KMS-11 (cell line): Measurements from ENCODE around the gene TEDDM1.

Experiments used
- H2AFZ ChIP-seq: fragments of 200-600 bp; sonication (generic); 2 replicates; pipeline ENCODE4 v1.6.1; 2016; ENCODE audit warnings: antibody characterized with exemption, mixed run types, low read depth
- H3K27ac ChIP-seq: fragments of 200-600 bp; sonication (generic); 2 replicates; pipeline ENCODE4 v1.6.1; 2016; ENCODE audit warnings: mild to moderate bottlenecking, mixed run types
- H3K27me3 ChIP-seq: fragments of 200-600 bp; sonication (generic); 2 replicates; pipeline ENCODE4 v1.6.1; 2017; ENCODE audit warnings: mild to moderate bottlenecking, low read depth, mixed run types, moderate library complexity; ENCODE audit not compliant: insufficient read depth
- H3K36me3 ChIP-seq: fragments of 200-600 bp; sonication (generic); 2 replicates; pipeline ENCODE4 v1.6.1; 2017; ENCODE audit warnings: mild to moderate bottlenecking, mixed run types; ENCODE audit not compliant: insufficient read depth
- H3K4me1 ChIP-seq: fragments of 200-600 bp; sonication (generic); 2 replicates; pipeline ENCODE4 v1.6.1; 2016; ENCODE audit warnings: mild to moderate bottlenecking, low read depth, mixed run types; ENCODE audit not compliant: poor library complexity, severe bottlenecking
- H3K4me2 ChIP-seq: fragments of 200-600 bp; sonication (generic); 2 replicates; pipeline ENCODE4 v1.7.0; 2016; ENCODE audit warnings: mild to moderate bottlenecking, mixed run types
- H3K4me3 ChIP-seq: fragments of 200-600 bp; sonication (generic); IDR thresholded peaks from 2 replicates; pipeline ENCODE4 v1.6.1; 2017; ENCODE audit warnings: low read depth, low read length, mixed read lengths; ENCODE audit not compliant: insufficient read depth
- H3K79me2 ChIP-seq: fragments of 200-600 bp; sonication (generic); 2 replicates; pipeline ENCODE4 v1.6.1; 2016; ENCODE audit warnings: low read depth, mixed run types; ENCODE audit not compliant: insufficient read depth
- H3K9ac ChIP-seq: fragments of 200-600 bp; sonication (generic); 2 replicates; pipeline ENCODE4 v1.6.1; 2016; ENCODE audit warnings: mild to moderate bottlenecking, mixed run types
- H4K20me1 ChIP-seq: fragments of 200-600 bp; sonication (generic); 2 replicates; pipeline ENCODE4 v1.6.1; 2016; ENCODE audit warnings: mild to moderate bottlenecking, mixed run types; ENCODE audit not compliant: insufficient read depth
- CTCF ChIP-seq: fragments of 200-600 bp; sonication (generic); conservative IDR thresholded peaks from 2 replicates; pipeline ENCODE4 v1.6.1; 2017; ENCODE audit warnings: low read depth, mild to moderate bottlenecking, antibody characterized with exemption, low read length, moderate library complexity, mixed read lengths

Gene TEDDM1

DNA sequence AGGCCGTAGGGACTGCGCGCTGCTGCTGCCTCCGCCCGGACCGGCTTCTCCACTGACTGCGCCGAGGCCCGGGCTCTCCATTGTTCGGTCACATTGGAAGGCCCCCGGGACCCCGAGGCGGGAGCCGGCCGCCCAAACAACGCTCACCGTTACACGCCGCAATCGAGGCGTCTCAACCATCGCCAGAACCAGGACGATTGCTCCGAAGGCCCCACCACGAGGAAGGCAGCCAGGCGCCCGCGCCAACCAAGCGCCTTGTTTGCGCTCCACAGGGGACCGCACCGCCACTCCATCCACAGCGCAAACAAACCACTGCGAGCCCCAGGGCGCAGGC, 9.5 kb downstream of the TEDDM1 start:
- H3K36me3 ChIP-seq = no peaks in the 10 kb centered on the region; the same call in 1 of the 2 replicates
- H3K79me2 ChIP-seq = peaks cover 13% of the 10 kb centered on the region
- peak overlapping the region; percentile 91 for H3K4me3 ChIP-seq
- peak overlapping the region; percentile 80 for H3K9ac ChIP-seq
- peak overlapping the region; percentile 89 for H3K4me2 ChIP-seq
- peak overlapping the region; percentile 72 for H3K27ac ChIP-seq
- H3K4me1 ChIP-seq = peaks cover 24% of the 10 kb centered on the region
- H4K20me1 ChIP-seq = no peaks in the 10 kb centered on the region
- TF ChIP-seq CTCF = no peak
- H3K27me3 ChIP-seq = no peaks in the 10 kb centered on the region
- H2AFZ ChIP-seq = peak overlapping the region; percentile 83

- no peak overlapping the region for H3K4me3 ChIP-seq
- no peak overlapping the region for H3K27ac ChIP-seq
- no peak overlapping the region for H2AFZ ChIP-seq
- no peaks in the 10 kb centered on the region for H4K20me1 ChIP-seq
- peak overlapping the region; percentile 89 for H3K4me2 ChIP-seq
- H3K9ac ChIP-seq = no peak overlapping the region
- peaks cover 24% of the 10 kb centered on the region for H3K4me1 ChIP-seq
- TF ChIP-seq CTCF = no peak
- H3K27me3 ChIP-seq = no peaks in the 10 kb centered on the region
- peaks cover 13% of the 10 kb centered on the region for H3K79me2 ChIP-seq
- peaks cover 4% of the 10 kb centered on the region; the same call in 1 of the 2 replicates for H3K36me3 ChIP-seq
Measured at GRCh38 chr1:182389619-182390047, 10.8 kb downstream of the TEDDM1 start.

DNA sequence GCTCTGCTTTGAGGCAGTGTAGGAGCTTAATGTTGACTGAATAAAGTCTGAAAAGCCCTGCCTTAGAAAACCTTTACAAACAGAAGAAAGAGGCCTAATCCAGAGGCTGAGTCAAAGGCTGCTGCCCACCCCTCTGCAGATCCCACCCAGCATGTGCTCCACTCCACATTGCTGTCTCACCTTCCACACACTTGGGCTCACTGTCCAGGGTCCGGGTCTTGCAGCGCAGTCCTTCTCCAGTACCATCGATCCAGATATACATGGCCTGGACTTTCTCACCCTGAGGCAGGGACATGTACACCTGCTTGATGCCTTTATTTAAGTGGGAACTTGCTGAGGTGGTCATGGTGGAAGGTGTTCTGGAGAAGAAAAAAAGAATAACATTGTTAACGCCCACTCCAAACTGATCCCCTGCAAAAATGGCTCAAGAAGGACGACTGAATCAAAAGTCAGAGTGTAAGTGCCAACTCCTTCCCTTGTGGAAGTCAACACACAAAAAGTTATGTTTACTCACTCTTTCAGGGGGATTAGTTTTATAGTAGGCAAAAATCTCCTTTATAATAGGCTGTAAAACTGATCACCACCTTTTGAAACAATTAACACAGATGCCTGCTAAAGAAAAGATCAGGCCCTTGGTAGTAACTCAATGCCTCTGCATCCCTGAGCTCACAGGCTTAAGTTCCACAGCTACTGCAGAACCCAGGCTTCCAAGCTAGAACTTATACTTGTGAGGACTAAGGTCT, 11.9 kb downstream of the TEDDM1 start:
- Histone ChIP-seq H3K79me2 (peaks cover 13% of the 10 kb centered on the region), H3K4me1 (peaks cover 24% of the 10 kb centered on the region), H3K27ac (no peak overlapping the region), H3K9ac (no peak overlapping the region), H3K36me3 (peaks cover 4% of the 10 kb centered on the region; the same call in 1 of the 2 replicates), H4K20me1 (no peaks in the 10 kb centered on the region), H3K4me2 (peak overlapping the region; percentile 89; the same call in 1 of the 2 replicates), H3K4me3 (no peak overlapping the region), H2AFZ (no peak overlapping the region), H3K27me3 (no peaks in the 10 kb centered on the region)
- TF ChIP-seq CTCF = no peak

DNA sequence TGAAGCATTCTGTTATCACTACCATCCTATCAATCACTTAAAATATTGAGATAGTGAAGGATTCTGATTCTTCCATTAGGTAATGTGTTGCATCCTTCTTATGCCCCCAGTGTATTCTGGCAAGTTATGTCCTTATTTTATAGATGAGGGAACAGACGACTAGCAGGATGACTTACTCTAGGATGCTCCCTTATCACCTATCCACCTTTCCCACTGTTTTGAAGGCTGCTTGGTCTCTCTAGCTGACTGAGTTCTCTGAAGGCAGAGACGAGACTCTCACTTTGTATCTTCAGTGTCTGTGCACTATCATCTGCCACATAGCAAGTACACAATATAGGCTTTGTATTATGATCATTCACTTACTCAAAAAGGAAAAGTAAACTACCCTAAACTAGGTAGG, 12.9 kb downstream of the TEDDM1 start:
- H3K4me1 ChIP-seq = peaks cover 23% of the 10 kb centered on the region
- H4K20me1 ChIP-seq = no peaks in the 10 kb centered on the region
- H3K4me2 ChIP-seq = no peak overlapping the region
- H3K4me3 ChIP-seq = no peak overlapping the region
- H3K27me3 ChIP-seq = no peaks in the 10 kb centered on the region
- no peak overlapping the region for H3K27ac ChIP-seq
- H3K9ac ChIP-seq = no peak overlapping the region
- no peak overlapping the region for H2AFZ ChIP-seq
- peaks cover 13% of the 10 kb centered on the region for H3K79me2 ChIP-seq
- TF ChIP-seq CTCF = no peak
- peaks cover 4% of the 10 kb centered on the region; the same call in 1 of the 2 replicates for H3K36me3 ChIP-seq
